DND-41 (cell line): ENCODE data around the gene SRPK2.
"Not testable (repeated sequence)": the region's sequence is repeated elsewhere in the genome, so short reads cannot be mapped to it uniquely, and the experiment has no call there.

ENCODE experiments used
- ATAC-seq: fragments of 200-7000 bp; cut with Tn5 transposase; 3 replicates; pipeline ENCODE4 v1.9.1; 2021; ENCODE audit warnings: low read depth; ENCODE audit not compliant: insufficient read depth
- DNase-seq: peaks from one replicate; pipeline ENCODE4 v3.0.0-alpha.2; 2020
- H2AFZ ChIP-seq: 2 replicates; pipeline ENCODE4 v1.6.0; 2012; ENCODE audit warnings: low read depth, low read length
- H3K27ac ChIP-seq: 2 replicates; pipeline ENCODE4 v1.5.1; 2012; ENCODE audit warnings: low read length, inconsistent platforms
- H3K27me3 ChIP-seq: fragments of 200-600 bp; sonication (generic); 2 replicates; pipeline ENCODE4 v1.6.0; 2012; ENCODE audit warnings: low read length, mild to moderate bottlenecking, inconsistent platforms; ENCODE audit not compliant: insufficient read depth, poor library complexity
- H3K36me3 ChIP-seq: 2 replicates; pipeline ENCODE4 v1.5.1; 2012; ENCODE audit warnings: low read length, inconsistent platforms; ENCODE audit not compliant: insufficient read depth
- H3K4me1 ChIP-seq: 2 replicates; pipeline ENCODE4 v1.5.1; 2012; ENCODE audit warnings: mild to moderate bottlenecking, low read length; ENCODE audit not compliant: insufficient read depth
- H3K4me2 ChIP-seq: 2 replicates; pipeline ENCODE4 v1.6.0; 2012; ENCODE audit warnings: mild to moderate bottlenecking, moderate library complexity, low read length, inconsistent platforms; ENCODE audit not compliant: insufficient read depth
- H3K4me3 ChIP-seq, 2 experiments: fragments of 200-600 bp in 1 of 2; shearing (Covaris generic) in 1 of 2; 2 replicates each; pipeline ENCODE4 v1.5.1; 2012 to 2016; ENCODE audit warnings: inconsistent platforms in 2 of 2, low read length in 2 of 2, mild to moderate bottlenecking in 2 of 2, low read depth in 1 of 2, moderate library complexity in 1 of 2
- H3K79me2 ChIP-seq: 2 replicates; pipeline ENCODE4 v1.6.0; 2012; ENCODE audit warnings: low read length, inconsistent platforms; ENCODE audit not compliant: insufficient read depth
- H3K9ac ChIP-seq: 2 replicates; pipeline ENCODE4 v1.6.0; 2012; ENCODE audit warnings: low read depth, mild to moderate bottlenecking, inconsistent platforms, low read length, moderate library complexity
- H3K9me3 ChIP-seq: 2 replicates; pipeline ENCODE4 v1.5.1; 2012; ENCODE audit warnings: low read length, moderate library complexity, mild to moderate bottlenecking, inconsistent platforms; ENCODE audit not compliant: insufficient read depth, severe bottlenecking
- H4K20me1 ChIP-seq: 2 replicates; pipeline ENCODE4 v1.6.0; 2012; ENCODE audit warnings: low read length; ENCODE audit not compliant: insufficient read depth
- EZH2 ChIP-seq: IDR thresholded peaks from 3 replicates; pipeline ENCODE4 v1.6.1; 2012; ENCODE audit warnings: borderline replicate concordance, low read depth, mild to moderate bottlenecking, moderate library complexity, low read length, inconsistent platforms; ENCODE audit not compliant: severe bottlenecking
- TF ChIP-seq, protein P1 (sequence below): IDR thresholded peaks from 2 replicates; pipeline ENCODE4 v1.5.1; 2012; ENCODE audit warnings: borderline replicate concordance, low read length, moderate library complexity, mild to moderate bottlenecking; ENCODE audit not compliant: poor library complexity, severe bottlenecking; ENCODE audit errors: extremely low read depth

The SRPK2 gene

DNA sequence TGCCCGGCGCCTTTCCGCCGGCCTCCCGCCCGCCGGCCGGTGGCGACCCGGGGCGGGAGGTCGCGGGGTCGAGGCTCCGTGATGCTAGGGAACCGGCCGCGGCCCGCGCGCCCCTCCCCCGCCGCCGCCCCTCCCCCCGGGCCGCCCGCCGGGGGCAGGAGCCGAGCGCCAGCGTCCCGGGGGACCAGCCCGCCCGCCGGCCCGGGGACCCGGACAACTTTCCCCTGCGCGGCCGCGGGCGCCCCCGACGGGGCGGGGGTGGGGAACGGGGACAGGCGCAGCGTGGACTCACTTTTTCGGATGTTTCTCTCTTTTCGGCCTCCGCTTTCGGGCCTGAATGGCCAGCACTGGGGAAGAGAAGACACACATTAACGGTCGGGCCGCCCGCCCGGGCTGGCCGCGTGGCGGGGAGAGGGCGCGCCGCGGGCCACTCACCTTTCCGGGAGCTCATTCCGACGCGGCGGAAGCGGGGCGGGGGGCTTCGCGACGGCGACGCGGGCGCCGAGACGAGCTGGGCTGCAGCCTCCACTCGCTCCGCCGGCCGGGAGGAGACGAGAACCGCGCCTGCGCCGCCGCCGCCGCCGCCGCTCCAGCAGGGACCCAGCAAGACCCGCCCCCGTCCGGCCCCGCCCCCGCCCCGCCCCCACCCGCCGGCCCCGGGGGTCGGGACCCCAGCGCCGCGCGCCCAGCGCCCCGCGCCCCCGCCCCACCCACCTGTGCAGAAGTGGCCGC lies at the start of gene SRPK2:
Gene SRPK2 (minus strand): TSS at position 566 of the 732 bp plus-strand sequence.
- Histone ChIP-seq H3K79me2 (peaks cover 47% of the 10 kb centered on the region), H3K4me2 (peak within 1 kb of the TSS; percentile 74), H3K9ac (peak within 1 kb of the TSS; percentile 91), H3K4me3 (peak within 1 kb of the TSS; percentile 71 to 98), H3K4me1 (peaks cover 29% of the 10 kb centered on the region), H4K20me1 (peaks cover 19% of the 10 kb centered on the region), H3K9me3 (no peaks in the 10 kb centered on the region), H3K27ac (peak within 1 kb of the TSS; percentile 78), H2AFZ (peak within 1 kb of the TSS; percentile 80), H3K36me3 (peaks cover 7% of the 10 kb centered on the region), H3K27me3 (no peaks in the 10 kb centered on the region)
- ATAC-seq (peak; percentile 89), DNase-seq (peak; percentile 87)
- no peak for TF ChIP-seq EZH2
- TF ChIP-seq, protein P1, sequence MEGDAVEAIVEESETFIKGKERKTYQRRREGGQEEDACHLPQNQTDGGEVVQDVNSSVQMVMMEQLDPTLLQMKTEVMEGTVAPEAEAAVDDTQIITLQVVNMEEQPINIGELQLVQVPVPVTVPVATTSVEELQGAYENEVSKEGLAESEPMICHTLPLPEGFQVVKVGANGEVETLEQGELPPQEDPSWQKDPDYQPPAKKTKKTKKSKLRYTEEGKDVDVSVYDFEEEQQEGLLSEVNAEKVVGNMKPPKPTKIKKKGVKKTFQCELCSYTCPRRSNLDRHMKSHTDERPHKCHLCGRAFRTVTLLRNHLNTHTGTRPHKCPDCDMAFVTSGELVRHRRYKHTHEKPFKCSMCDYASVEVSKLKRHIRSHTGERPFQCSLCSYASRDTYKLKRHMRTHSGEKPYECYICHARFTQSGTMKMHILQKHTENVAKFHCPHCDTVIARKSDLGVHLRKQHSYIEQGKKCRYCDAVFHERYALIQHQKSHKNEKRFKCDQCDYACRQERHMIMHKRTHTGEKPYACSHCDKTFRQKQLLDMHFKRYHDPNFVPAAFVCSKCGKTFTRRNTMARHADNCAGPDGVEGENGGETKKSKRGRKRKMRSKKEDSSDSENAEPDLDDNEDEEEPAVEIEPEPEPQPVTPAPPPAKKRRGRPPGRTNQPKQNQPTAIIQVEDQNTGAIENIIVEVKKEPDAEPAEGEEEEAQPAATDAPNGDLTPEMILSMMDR = no peak

DNA sequence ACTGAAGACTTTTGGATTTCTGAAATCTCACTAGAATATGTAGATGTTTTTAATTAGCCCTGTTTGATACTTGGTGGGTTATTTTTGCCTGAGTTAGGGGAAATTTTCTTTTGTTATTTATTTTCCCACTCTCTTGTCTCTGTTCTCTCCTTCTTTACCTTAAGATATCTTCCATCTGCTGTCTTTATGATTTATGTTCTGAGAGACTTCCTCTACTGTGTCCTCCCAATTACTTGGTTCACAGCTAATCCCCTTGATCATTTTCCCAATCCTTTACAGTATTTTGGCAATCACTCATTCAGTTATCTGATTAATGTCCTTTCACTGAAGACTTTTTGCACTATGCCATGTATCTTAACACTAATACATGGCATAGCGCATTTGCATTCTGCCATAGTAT lies 49.5 kb upstream of the SRPK2 start:
- H2AFZ ChIP-seq = no peak overlapping the region
- no peaks in the 10 kb centered on the region for H3K79me2 ChIP-seq
- H3K4me2 ChIP-seq = no peak overlapping the region
- no peak overlapping the region for H3K27ac ChIP-seq
- no peak for ATAC-seq
- H3K4me3 ChIP-seq = no peak overlapping the region
- TF ChIP-seq, protein P1 = no peak
- TF ChIP-seq EZH2 = no peak
- H3K9ac ChIP-seq = no peak overlapping the region
- no peaks in the 10 kb centered on the region for H3K36me3 ChIP-seq
- H3K27me3 ChIP-seq = no peaks in the 10 kb centered on the region
- no peaks in the 10 kb centered on the region for H3K4me1 ChIP-seq
- no peaks in the 10 kb centered on the region for H3K9me3 ChIP-seq
- no peak for DNase-seq
- H4K20me1 ChIP-seq = no peaks in the 10 kb centered on the region

DNA sequence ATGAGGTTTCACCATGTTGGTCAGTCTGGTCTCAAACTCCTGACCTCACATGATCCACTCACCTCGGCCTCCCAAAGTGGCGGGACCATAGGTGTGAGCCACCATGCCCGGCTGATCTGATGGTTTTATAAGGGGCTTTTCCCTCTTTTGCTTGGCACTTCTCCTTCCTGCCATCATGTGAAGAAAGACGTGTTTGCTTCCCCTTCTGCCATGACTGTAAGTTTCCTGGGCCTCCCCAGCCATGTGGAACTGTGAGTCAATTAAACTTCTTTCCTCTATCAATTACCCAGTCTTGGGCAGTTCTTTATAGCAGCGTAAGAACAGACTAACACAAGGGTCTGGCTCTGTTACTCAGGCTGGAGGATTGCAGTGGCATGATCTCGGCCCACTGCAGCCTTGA lies 48.6 kb upstream of the SRPK2 start:
- ATAC-seq = not testable (repeated sequence)

DNA sequence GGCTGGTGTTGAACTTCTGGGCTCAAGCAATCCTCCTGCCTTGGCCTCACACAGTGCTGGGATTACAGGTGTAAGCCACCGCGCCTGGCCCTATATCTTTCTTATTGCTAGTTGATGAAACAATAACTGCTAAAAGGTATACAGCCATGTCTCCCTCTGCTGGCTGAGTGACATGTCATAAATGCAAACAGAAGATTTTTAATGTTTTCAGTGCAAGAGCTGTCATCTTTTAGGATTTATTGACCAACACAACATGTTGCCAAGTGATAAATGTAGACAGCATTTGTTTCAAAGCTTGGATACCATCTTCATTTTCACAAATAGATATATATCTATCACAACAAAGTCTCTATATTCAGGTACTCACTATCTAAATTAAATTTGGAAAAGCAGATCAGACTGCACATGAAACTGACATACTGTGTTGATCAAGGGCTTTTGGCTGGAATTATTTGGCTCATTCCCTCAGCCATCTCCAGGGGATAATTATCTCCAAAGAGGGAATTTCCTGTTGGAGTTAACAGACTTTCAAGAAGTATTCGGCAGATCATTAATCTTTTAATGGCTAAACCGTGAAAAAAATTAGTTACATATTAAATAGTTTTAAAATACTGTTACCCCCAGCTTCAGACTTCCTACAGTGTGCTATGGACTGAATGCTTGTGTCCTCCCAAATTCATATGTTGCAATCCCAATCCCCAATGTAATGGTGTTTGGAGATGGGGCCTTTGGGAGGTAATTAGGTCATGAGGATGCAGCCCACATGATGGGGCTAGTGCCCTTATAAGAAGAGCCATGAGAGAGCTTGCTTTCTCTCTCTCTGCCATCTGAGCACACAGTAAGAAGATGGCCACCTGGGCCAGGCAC lies 41.3 kb upstream of the SRPK2 start:
- H3K27ac ChIP-seq = no peak overlapping the region
- ATAC-seq (peak; percentile 81), DNase-seq (peak; percentile 48)
- H3K9me3 ChIP-seq = no peaks in the 10 kb centered on the region
- no peaks in the 10 kb centered on the region for H3K4me1 ChIP-seq
- TF ChIP-seq, protein P1 = peak; percentile 73
- TF ChIP-seq EZH2 = no peak
- H3K79me2 ChIP-seq = no peaks in the 10 kb centered on the region
- H3K9ac ChIP-seq = no peak overlapping the region
- H2AFZ ChIP-seq = no peak overlapping the region
- H4K20me1 ChIP-seq = no peaks in the 10 kb centered on the region
- no peak overlapping the region for H3K4me2 ChIP-seq
- no peak overlapping the region for H3K4me3 ChIP-seq
- H3K36me3 ChIP-seq = no peaks in the 10 kb centered on the region
- no peaks in the 10 kb centered on the region for H3K27me3 ChIP-seq

More for the DNA sequence above, 48.6 kb upstream of the SRPK2 start:
- not testable (repeated sequence) for H3K27me3 ChIP-seq, H3K79me2 ChIP-seq, H3K4me1 ChIP-seq, H3K4me2 ChIP-seq, H3K9ac ChIP-seq, H3K36me3 ChIP-seq, H3K4me3 ChIP-seq, DNase-seq, H3K9me3 ChIP-seq, H2AFZ ChIP-seq, H3K27ac ChIP-seq, H4K20me1 ChIP-seq
